ENCODE data around the gene OTOP1. TPM values are rescaled to one million over a fixed set of nuclear protein-coding genes. Genes with fewer than 3 reads are reported as not detected.
"Not testable (repeated sequence)": the region's sequence is repeated elsewhere in the genome, so short reads cannot be mapped to it uniquely, and the experiment has no call there.

OTOP1 gene
- polyA plus RNA-seq, 3 donors, result not detected

DNA sequence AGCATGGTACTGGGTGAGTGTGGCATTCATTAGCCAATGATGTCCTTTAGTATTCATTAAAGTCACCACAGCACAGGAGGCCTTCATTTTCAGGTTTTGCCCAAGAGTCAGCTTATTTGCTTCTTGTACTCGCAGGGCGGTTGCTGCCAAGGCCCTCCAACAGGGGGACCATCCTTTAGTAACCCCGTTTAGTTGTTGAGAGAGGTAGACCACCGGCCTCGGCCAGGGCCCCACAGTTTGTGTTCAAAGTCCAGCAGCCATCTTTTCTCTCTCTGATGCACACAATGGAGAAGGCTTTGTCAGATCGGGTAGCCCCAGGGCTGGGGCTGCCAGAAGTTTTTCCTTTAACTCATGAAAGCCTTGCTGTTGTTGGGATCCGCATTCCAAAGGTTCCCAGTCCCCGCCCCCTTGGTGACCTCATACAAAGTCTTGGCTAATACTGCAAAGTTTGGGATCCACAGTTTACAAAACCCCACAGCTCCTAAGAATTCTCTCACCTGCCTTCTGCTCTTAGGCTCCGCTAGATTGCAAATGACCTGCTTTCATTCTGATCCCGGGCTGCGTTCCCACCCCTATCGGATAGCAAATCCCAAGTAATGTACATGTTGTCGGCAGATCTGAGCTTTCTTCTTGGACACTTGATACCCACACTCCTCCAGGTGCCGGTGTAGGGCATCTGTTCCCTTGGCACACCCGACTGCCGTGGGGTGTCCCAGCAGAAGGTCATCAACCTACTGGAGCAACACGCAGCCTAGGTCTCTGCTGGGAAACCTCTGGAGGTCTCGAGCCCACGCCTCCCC is 58.5 kb downstream of the OTOP1 start:
- 78 to 85% (median 84%) methylated on average over 19 of the region's 19 CpGs for WGBS, 3 donors
- H3K27ac ChIP-seq (ENCODE audit: low read depth, low read length), result not testable (repeated sequence)

GRCh38 chr4:4166986-4167385 is 59.7 kb downstream of the OTOP1 start:
- H3K27ac ChIP-seq (ENCODE audit: low read depth, low read length), result not testable (repeated sequence)
- WGBS, 3 donors, result 38 to 81% (median 70%) methylated on average over 13 of the region's 13 CpGs

DNA sequence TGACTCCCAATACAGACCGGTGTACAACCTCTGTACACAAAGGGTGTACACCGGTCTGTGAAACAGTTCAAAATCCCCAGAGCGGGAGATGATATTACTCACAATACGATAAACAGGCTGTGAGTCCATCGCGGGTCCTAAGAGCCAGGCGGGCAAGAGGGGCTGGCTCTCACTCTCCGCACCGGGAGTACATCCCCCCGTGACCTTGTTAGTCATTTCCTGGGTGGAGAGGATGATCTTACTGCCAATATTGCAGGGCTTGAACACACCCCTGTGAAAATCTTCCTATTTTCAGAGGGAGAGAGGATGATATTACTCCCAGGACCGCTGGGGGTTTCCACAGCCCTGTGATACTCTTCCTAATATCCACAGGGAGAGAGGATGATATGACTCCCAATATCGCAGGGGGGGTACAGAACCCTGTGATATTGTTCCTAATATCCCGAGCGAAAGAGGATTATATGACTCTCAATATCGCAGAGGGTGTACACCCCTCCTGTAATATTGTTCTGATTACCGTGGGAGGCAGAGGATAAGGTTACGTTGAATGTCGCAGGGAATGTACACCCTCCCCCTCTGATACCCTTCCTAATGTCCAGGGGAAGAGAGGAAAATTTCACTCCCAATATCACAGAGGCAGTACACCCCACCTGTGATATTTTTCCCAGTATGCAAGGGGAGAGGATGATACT is 60.9 kb downstream of the OTOP1 start:
- 70 to 80% (median 74%) methylated on average over 18 of the region's 18 CpGs for WGBS, 3 donors

GRCh38 chr4:4164532-4165173 is 62.1 kb downstream of the OTOP1 start:
- WGBS, 3 donors, result 85 to 89% (median 87%) methylated on average over 18 of the region's 18 CpGs

More for the DNA sequence above, 60.9 kb downstream of the OTOP1 start:
- not testable (repeated sequence) for H3K27ac ChIP-seq (ENCODE audit: low read depth, low read length)

GRCh38 chr4:4162186-4162585 is 64.5 kb downstream of the OTOP1 start:
- not testable (repeated sequence) for H3K27ac ChIP-seq (ENCODE audit: low read depth, low read length)
- 32 to 61% (median 58%) methylated on average over 7 of the region's 7 CpGs for WGBS, 3 donors

More at GRCh38 chr4:4164532-4165173, 62.1 kb downstream of the OTOP1 start:
- H3K27ac ChIP-seq (ENCODE audit: low read depth, low read length), result not testable (repeated sequence)

GRCh38 chr4:4160956-4161665 is 65.6 kb downstream of the OTOP1 start:
- WGBS, 3 donors, result 55 to 77% (median 72%) methylated on average over 16 to 17 of the region's 17 CpGs
- H3K27ac ChIP-seq (ENCODE audit: low read depth, low read length), result not testable (repeated sequence)

- 0 to 2% (median 0%) methylated on average over 3 to 5 of the region's 8 CpGs for WGBS, 3 donors
- H3K27ac ChIP-seq (ENCODE audit: low read depth, low read length), result not testable (repeated sequence)
These were observed 81.1 kb downstream of the OTOP1 start for GRCh38 chr4:4145622-4146021.

- not testable (repeated sequence) for H3K27ac ChIP-seq (ENCODE audit: low read depth, low read length)
- 1 to 3% (median 2%) methylated on average over 14 to 38 of the region's 47 CpGs for WGBS, 3 donors
These were observed 83.4 kb downstream of the OTOP1 start for GRCh38 chr4:4143376-4143775.

DNA sequence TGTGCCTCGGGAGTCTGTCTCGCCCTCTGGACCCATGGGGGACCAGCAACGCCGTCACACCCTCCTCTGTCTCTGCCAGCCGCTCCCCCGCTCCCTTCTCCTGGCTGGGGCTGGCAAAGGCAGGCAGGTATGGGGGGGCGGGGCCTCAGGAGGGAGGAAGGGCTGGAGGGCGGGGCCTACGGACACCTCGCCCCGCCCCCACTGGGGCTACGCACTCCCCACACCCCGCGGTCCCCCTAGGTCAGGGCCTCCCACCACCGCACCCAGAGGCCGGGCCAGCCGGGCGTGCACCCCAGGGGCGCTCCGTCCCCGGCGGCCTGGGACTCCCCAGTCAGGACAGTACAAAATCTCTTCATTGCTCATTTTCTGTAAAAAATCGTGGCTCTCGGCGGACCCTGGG is 84.0 kb downstream of the OTOP1 start:
- not testable (repeated sequence) for H3K27ac ChIP-seq (ENCODE audit: low read depth, low read length)
- WGBS, 3 donors, result 3 to 9% (median 8%) methylated on average over 14 to 23 of the region's 25 CpGs

- 80 to 90% (median 87%) methylated on average over 9 to 11 of the region's 11 CpGs for WGBS, 3 donors
These were observed 85.5 kb downstream of the OTOP1 start for GRCh38 chr4:4141186-4141585.

More at GRCh38 chr4:4141186-4141585, 85.5 kb downstream of the OTOP1 start:
- not testable (repeated sequence) for H3K27ac ChIP-seq (ENCODE audit: low read depth, low read length)

Other genes starting within 250 kb of the OTOP1 start
- gene TMEM128, start 21.3 kb upstream of the OTOP1 start, polyA plus RNA-seq, result 10 to 100 TPM; 13.9 to 26.3 (median 25.2) TPM
- 10 to 100 TPM in 2 of 3 donors, 1 to 10 TPM in 1; 3.8 to 18.4 (median 16.1) TPM for gene LYAR, start 63.2 kb upstream of the OTOP1 start, polyA plus RNA-seq
- gene ZBTB49, start 63.3 kb upstream of the OTOP1 start, polyA plus RNA-seq, result 1 to 10 TPM; 1.4 to 5.1 (median 1.7) TPM
- 1 to 10 TPM in 1 of 3 donors, under 1 TPM in 2; 0.62 to 2.2 (median 0.80) TPM for gene NSG1, start 160.2 kb upstream of the OTOP1 start, polyA plus RNA-seq

All from adipose tissue (tissue), 3 donors.